HFF-Myc (cell line): ENCODE data around the gene OTUD1.

ENCODE experiments used
- DNase-seq: peaks from one replicate; pipeline ENCODE4 v3.0.0-alpha.2; 2011; ENCODE audit warnings: low read depth; ENCODE audit errors: extremely low read depth
- H3K4me3 ChIP-seq: replicated peaks from 2 replicates; pipeline ENCODE4 v1.5.1; 2011; ENCODE audit warnings: low read depth, mild to moderate bottlenecking, control low read depth, low read length
- TF ChIP-seq, protein P1 (sequence below): IDR thresholded peaks from 2 replicates; pipeline ENCODE4 v1.5.1; 2012; ENCODE audit warnings: mild to moderate bottlenecking, low read depth, low read length, control low read depth; ENCODE audit errors: missing control alignments

Gene OTUD1

DNA sequence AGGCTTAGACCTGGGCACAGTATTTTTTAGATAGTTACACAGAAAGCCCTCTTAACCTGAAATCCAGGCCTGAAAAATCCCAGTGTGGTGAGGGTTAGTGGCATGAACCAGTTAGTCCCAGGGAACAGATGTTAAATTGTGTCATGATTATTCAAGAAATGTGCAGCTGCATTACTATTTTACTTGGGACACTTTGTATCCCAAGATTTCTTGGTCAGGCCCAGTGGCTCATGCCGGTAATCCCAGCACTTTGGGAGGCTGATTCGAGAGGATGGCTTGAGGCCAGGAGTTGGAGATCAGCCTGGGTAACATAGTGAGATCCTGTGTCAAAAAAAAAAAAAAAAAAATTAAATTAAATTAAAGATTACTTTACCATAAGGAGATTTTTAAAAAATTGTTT is 36.0 kb upstream of the OTUD1 start:
- TF ChIP-seq, protein P1, sequence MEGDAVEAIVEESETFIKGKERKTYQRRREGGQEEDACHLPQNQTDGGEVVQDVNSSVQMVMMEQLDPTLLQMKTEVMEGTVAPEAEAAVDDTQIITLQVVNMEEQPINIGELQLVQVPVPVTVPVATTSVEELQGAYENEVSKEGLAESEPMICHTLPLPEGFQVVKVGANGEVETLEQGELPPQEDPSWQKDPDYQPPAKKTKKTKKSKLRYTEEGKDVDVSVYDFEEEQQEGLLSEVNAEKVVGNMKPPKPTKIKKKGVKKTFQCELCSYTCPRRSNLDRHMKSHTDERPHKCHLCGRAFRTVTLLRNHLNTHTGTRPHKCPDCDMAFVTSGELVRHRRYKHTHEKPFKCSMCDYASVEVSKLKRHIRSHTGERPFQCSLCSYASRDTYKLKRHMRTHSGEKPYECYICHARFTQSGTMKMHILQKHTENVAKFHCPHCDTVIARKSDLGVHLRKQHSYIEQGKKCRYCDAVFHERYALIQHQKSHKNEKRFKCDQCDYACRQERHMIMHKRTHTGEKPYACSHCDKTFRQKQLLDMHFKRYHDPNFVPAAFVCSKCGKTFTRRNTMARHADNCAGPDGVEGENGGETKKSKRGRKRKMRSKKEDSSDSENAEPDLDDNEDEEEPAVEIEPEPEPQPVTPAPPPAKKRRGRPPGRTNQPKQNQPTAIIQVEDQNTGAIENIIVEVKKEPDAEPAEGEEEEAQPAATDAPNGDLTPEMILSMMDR: no peak
- no peak for DNase-seq
- H3K4me3 ChIP-seq: no peak overlapping the region

DNA sequence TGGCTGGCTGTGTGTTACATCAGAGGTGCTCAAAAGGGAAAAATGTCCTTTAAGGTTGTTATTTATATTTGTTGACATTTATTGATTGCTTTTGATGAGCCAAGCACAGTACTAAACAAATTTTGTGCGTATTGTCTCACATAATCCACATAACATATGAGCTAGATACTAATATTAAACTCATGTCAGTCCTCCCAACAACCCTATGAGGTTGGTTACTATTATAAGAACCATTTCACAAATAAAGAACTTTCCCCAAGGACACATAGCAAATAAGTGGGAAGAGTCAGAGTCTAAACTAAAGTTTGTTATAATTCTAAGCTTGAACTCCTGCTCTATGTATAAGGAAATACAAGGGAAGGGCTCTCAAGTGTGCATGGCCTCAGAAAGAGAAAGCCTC is 35.6 kb upstream of the OTUD1 start:
- no peak for DNase-seq
- TF ChIP-seq, protein P1: no peak
- no peak overlapping the region for H3K4me3 ChIP-seq

DNA sequence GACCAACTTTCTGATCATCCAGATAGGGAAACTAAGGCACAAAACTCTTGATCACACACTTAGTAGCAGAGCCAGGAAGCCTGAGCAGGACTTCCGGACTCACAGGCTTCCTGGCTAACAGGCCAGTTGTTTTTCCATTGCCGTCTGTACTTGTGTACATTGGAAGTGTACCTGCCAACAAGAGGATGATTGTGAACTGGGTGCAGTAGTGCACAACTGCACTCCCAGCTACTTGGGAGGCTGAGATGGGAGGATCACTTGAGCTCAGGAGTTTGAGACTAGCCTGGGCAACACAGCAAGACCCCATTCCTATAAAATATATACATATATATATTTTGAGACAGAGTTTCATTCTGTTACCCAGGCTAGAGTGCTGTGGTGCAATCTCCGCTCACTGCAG is 35.2 kb upstream of the OTUD1 start:
- H3K4me3 ChIP-seq: no peak overlapping the region
- no peak for DNase-seq
- TF ChIP-seq, protein P1: no peak

DNA sequence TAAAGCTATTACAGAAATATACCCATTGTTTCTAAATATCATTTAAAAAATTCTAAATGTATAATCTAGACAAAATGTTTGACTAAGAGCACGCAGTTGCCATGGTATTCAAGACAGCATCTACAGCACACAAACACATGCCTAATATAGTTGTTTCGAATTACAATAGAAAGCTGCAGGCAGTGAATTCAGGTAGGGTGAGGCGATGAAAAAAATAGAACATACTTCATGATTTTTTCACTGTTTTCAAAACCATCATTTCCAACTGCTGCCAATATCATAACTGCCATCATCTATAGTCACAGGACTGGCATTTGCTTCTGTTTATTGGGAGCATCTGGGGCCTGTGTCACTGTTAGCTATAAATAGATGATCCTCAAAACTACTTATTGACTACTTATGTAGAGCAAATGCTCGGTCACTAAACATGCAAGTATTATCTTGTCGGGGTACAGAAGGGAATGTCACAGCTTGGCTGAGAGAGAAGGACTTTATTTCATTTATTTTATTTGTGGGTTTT is 34.4 kb upstream of the OTUD1 start:
- TF ChIP-seq, protein P1: no peak
- no peak overlapping the region for H3K4me3 ChIP-seq
- DNase-seq: no peak

DNA sequence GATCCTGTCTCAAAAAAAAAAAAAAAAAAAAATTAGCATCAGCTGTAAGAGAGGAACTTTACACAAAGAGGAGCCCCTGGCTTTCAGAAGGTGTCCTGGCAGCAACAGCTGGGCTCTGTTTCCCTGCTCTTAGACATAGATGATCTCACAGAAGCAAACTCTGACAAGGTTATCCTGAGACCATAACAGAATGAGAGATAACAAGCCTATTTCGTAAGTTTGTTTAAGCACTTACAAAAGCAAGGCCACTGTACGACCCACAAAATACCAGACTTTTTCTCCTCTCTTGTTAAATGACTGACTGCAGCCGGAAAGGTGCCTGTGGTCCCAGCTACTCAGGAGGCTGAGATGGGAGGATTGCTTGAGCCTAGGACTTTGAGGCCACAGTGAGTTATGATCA is 33.3 kb upstream of the OTUD1 start:
- no peak overlapping the region for H3K4me3 ChIP-seq
- TF ChIP-seq, protein P1: no peak
- DNase-seq: no peak

DNA sequence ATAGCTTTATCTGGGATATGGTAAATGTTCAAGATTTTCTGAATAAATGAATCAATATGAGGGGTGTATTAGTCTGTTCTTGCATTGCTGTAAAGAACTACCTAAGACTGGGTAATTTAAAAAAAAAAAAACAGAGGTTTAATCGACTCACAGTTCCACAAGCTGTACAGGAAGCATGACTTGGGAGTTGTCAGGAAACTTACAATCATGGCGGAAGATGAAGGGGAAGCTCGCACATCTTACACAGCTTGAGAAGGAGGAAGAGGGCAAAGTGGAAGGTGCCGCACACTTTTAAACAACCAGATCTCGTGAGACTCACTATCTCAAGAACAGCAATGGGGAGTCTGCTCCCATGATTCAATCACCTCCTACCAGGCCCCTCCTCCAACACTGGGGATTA is 32.5 kb upstream of the OTUD1 start:
- no peak for DNase-seq
- no peak overlapping the region for H3K4me3 ChIP-seq
- TF ChIP-seq, protein P1: no peak

DNA sequence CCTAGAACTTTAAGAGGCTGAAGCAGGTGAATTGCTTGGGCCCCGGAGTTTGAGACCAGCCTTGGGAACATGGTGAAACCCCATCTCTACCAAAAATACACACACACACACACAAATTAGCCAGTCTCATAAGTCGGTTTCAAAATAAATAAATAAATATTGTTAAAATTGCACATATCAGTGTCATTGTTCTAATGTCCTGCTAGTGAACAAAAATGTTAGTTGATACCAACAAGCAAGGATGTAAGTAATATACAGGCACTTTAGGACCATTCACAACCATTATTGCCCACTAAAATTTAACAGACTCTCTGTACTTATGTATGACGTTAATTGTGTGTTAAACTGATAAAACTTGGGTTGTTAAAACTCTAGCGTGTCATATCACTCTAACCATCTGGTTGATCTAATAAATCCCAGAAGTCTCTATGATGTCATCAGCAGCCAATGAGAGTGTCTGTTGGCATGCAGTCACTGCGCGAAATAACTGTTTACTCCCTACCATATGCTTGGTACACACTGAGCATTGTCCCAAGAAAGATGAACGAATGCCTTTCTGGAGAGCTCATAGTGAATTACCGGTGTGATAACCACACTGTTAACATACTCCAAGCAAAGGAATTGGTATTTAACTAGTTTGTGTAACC is 30.4 kb upstream of the OTUD1 start:
- TF ChIP-seq, protein P1: no peak
- peak; percentile 55 for DNase-seq
- no peak overlapping the region for H3K4me3 ChIP-seq
